ENCODE results near the gene BLCAP. TPM values are rescaled to one million over a fixed set of nuclear protein-coding genes. Genes with fewer than 3 reads are reported as not detected.
"Not testable (repeated sequence)": the region's sequence is repeated elsewhere in the genome, so short reads cannot be mapped to it uniquely, and the experiment has no call there.

The BLCAP gene
- polyA plus RNA-seq, 1 donor from 2014 or later, result 112 TPM

- peaks cover 10% of the 10 kb centered on the region for H3K36me3 Mint-ChIP-seq
- H3K27ac Mint-ChIP-seq, result no peak overlapping the region
- peaks cover 0 to 1% (median 0%) of the 10 kb centered on the region in 3 donors for H3K4me1 Mint-ChIP-seq
- H3K27me3 Mint-ChIP-seq, result no peaks in the 10 kb centered on the region
- peaks cover 2 to 6% (median 6%) of the 10 kb centered on the region in 3 donors for H3K9me3 Mint-ChIP-seq
- peak overlapping the region in 1 of 4 donors; percentile 24 for H3K4me3 Mint-ChIP-seq
Measured at GRCh38 chr20:37475252-37475651, 52.4 kb downstream of the BLCAP start.

GRCh38 chr20:37474386-37474785, 53.3 kb downstream of the BLCAP start:
- peaks cover 2 to 6% (median 6%) of the 10 kb centered on the region in 3 donors for H3K9me3 Mint-ChIP-seq
- H3K4me1 Mint-ChIP-seq, result peaks cover 0 to 1% (median 0%) of the 10 kb centered on the region in 3 donors
- H3K27me3 Mint-ChIP-seq, result peaks cover 3% of the 10 kb centered on the region
- H3K4me3 Mint-ChIP-seq, result peak overlapping the region in 1 of 4 donors; percentile 39
- H3K36me3 Mint-ChIP-seq, result peaks cover 10% of the 10 kb centered on the region
- no peak overlapping the region for H3K27ac Mint-ChIP-seq

- peaks cover 3% of the 10 kb centered on the region for H3K27me3 Mint-ChIP-seq
- H3K4me1 Mint-ChIP-seq, result peaks cover 0 to 1% (median 0%) of the 10 kb centered on the region in 3 donors
- peaks cover 8% of the 10 kb centered on the region for H3K36me3 Mint-ChIP-seq
- peaks cover 0 to 6% (median 6%) of the 10 kb centered on the region in 3 donors for H3K9me3 Mint-ChIP-seq
- no peak overlapping the region for H3K27ac Mint-ChIP-seq
- H3K4me3 Mint-ChIP-seq, result peak overlapping the region in 1 of 4 donors; percentile 23
Measured at GRCh38 chr20:37473249-37474000, 54.3 kb downstream of the BLCAP start.

GRCh38 chr20:37472435-37472834, 55.2 kb downstream of the BLCAP start:
- not testable (repeated sequence) for H3K4me1 Mint-ChIP-seq, H3K9me3 Mint-ChIP-seq, H3K4me3 Mint-ChIP-seq, H3K27ac Mint-ChIP-seq, H3K36me3 Mint-ChIP-seq, H3K27me3 Mint-ChIP-seq

GRCh38 chr20:37471741-37472235, 55.9 kb downstream of the BLCAP start:
- Mint-ChIP-seq H3K36me3 (peaks cover 7% of the 10 kb centered on the region), H3K27me3 (peaks cover 6% of the 10 kb centered on the region), H3K9me3 (peaks cover 0 to 6% (median 6%) of the 10 kb centered on the region in 3 donors), H3K27ac (peak overlapping the region in 1 of 3 donors; percentile 6), H3K4me3 (no peak overlapping the region), H3K4me1 (peaks cover 0 to 1% (median 0%) of the 10 kb centered on the region in 3 donors)

- H3K4me3 Mint-ChIP-seq, H3K4me1 Mint-ChIP-seq, H3K27ac Mint-ChIP-seq, H3K27me3 Mint-ChIP-seq, H3K9me3 Mint-ChIP-seq, H3K36me3 Mint-ChIP-seq: not testable (repeated sequence)
Measured at GRCh38 chr20:37470190-37470589, 57.5 kb downstream of the BLCAP start.

- H3K4me1 Mint-ChIP-seq, result no peaks in the 10 kb centered on the region
- H3K4me3 Mint-ChIP-seq, result no peak overlapping the region
- peaks cover 9% of the 10 kb centered on the region for H3K27me3 Mint-ChIP-seq
- H3K27ac Mint-ChIP-seq, result peak overlapping the region in 1 of 3 donors; percentile 64
- no peaks in the 10 kb centered on the region for H3K9me3 Mint-ChIP-seq
- H3K36me3 Mint-ChIP-seq, result peaks cover 1% of the 10 kb centered on the region
Measured at GRCh38 chr20:37469531-37469930, 58.1 kb downstream of the BLCAP start.

GRCh38 chr20:37468886-37469285, 58.8 kb downstream of the BLCAP start:
- Mint-ChIP-seq H3K4me1 (no peaks in the 10 kb centered on the region), H3K27me3 (peaks cover 11% of the 10 kb centered on the region), H3K9me3 (no peaks in the 10 kb centered on the region), H3K4me3 (no peak overlapping the region), H3K36me3 (peaks cover 1% of the 10 kb centered on the region), H3K27ac (peak overlapping the region in 1 of 3 donors; percentile 64)

Other genes with a start within 250 kb of the BLCAP start
- 27.7 TPM for gene MANBAL, start 238.2 kb downstream of the BLCAP start, polyA plus RNA-seq
- 2.3 TPM for gene SRC, start 181.7 kb downstream of the BLCAP start, polyA plus RNA-seq
- gene NNAT, start 6.6 kb downstream of the BLCAP start, polyA plus RNA-seq, result not detected
- gene CTNNBL1, start 166.2 kb upstream of the BLCAP start, polyA plus RNA-seq, result 119 TPM